Nephron (organoid): ENCODE data around the gene FCF1.

ENCODE experiments used
- H3K27ac Mint-ChIP-seq, 3 experiments: 2 replicates each; pipeline ENCODE4 v1.8.0; 2020; ENCODE audit warnings: mixed read lengths in 3 of 3, mild to moderate bottlenecking in 2 of 3, moderate library complexity in 1 of 3
- H3K27me3 Mint-ChIP-seq: 2 replicates; pipeline ENCODE4 v1.8.0; 2021; ENCODE audit warnings: low read depth, mild to moderate bottlenecking, moderate library complexity, mixed read lengths
- H3K36me3 Mint-ChIP-seq: 2 replicates; pipeline ENCODE4 v1.8.0; 2020; ENCODE audit warnings: low read depth, mixed read lengths
- H3K4me1 Mint-ChIP-seq: 2 replicates; pipeline ENCODE4 v1.8.0; 2020; ENCODE audit warnings: mixed read lengths
- H3K4me3 Mint-ChIP-seq, 3 experiments: 2 replicates each; pipeline ENCODE4 v1.8.0; 2020; ENCODE audit warnings: mild to moderate bottlenecking in 3 of 3, mixed read lengths in 3 of 3, moderate library complexity in 2 of 3
- H3K9me3 Mint-ChIP-seq: 2 replicates; pipeline ENCODE4 v1.8.0; 2020; ENCODE audit warnings: mixed read lengths
- TF ChIP-seq, protein P1 (sequence below), 3 experiments: fragments of 200-600 bp; sonication (generic); IDR thresholded peaks; one replicate each; pipeline ENCODE4 v1.5.0; 2021; ENCODE audit warnings: antibody characterized with exemption in 3 of 3; ENCODE audit not compliant: unreplicated experiment in 3 of 3

The FCF1 gene

DNA sequence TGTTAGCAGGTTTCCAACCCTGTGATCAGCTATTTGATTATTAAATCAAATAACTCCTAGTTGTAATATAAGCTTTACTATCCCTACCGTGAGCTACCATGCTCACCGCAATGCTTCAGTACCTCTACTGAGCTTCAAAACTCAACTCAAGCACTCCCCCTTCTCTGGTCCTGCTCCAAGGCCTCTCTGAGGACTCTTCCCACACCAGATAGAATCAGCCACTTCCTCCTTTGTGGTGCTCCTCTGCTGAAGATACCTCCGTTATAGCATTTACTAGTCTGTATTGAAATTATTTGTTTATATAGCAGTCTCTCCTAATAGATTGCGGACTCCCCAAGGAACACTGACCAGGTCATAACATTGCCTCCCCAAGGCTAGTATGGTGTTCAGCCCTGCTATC lies 17.5 kb upstream of the FCF1 start:
- Mint-ChIP-seq H3K4me3 (no peak overlapping the region), H3K9me3 (no peaks in the 10 kb centered on the region), H3K27me3 (no peaks in the 10 kb centered on the region), H3K27ac (no peak overlapping the region), H3K4me1 (no peaks in the 10 kb centered on the region), H3K36me3 (peaks cover 28% of the 10 kb centered on the region)
- TF ChIP-seq, protein P1, sequence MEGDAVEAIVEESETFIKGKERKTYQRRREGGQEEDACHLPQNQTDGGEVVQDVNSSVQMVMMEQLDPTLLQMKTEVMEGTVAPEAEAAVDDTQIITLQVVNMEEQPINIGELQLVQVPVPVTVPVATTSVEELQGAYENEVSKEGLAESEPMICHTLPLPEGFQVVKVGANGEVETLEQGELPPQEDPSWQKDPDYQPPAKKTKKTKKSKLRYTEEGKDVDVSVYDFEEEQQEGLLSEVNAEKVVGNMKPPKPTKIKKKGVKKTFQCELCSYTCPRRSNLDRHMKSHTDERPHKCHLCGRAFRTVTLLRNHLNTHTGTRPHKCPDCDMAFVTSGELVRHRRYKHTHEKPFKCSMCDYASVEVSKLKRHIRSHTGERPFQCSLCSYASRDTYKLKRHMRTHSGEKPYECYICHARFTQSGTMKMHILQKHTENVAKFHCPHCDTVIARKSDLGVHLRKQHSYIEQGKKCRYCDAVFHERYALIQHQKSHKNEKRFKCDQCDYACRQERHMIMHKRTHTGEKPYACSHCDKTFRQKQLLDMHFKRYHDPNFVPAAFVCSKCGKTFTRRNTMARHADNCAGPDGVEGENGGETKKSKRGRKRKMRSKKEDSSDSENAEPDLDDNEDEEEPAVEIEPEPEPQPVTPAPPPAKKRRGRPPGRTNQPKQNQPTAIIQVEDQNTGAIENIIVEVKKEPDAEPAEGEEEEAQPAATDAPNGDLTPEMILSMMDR (IDR thresholded peaks at IDR 0.05; ENCODE audit: unreplicated experiment in 3 of 3) = no peak

- no peak overlapping the region for H3K4me3 Mint-ChIP-seq
- TF ChIP-seq, protein P1 (IDR thresholded peaks at IDR 0.05; ENCODE audit: unreplicated experiment in 3 of 3) = no peak
- no peaks in the 10 kb centered on the region for H3K27me3 Mint-ChIP-seq
- no peaks in the 10 kb centered on the region for H3K4me1 Mint-ChIP-seq
- peaks cover 31% of the 10 kb centered on the region for H3K36me3 Mint-ChIP-seq
- peaks cover 8% of the 10 kb centered on the region for H3K9me3 Mint-ChIP-seq
- no peak overlapping the region for H3K27ac Mint-ChIP-seq
Observed at GRCh38 chr14:74697011-74697410, 15.9 kb upstream of the FCF1 start.

- H3K9me3 Mint-ChIP-seq = peaks cover 8% of the 10 kb centered on the region
- H3K27me3 Mint-ChIP-seq = no peaks in the 10 kb centered on the region
- H3K4me1 Mint-ChIP-seq = no peaks in the 10 kb centered on the region
- H3K36me3 Mint-ChIP-seq = peaks cover 32% of the 10 kb centered on the region
- no peak overlapping the region for H3K27ac Mint-ChIP-seq
- H3K4me3 Mint-ChIP-seq = no peak overlapping the region
- TF ChIP-seq, protein P1 (IDR thresholded peaks at IDR 0.05; ENCODE audit: unreplicated experiment in 3 of 3) = no peak
Observed at GRCh38 chr14:74697543-74697942, 15.4 kb upstream of the FCF1 start.

GRCh38 chr14:74697976-74698375 lies 15.0 kb upstream of the FCF1 start:
- Mint-ChIP-seq H3K27ac (no peak overlapping the region), H3K27me3 (no peaks in the 10 kb centered on the region), H3K36me3 (peaks cover 36% of the 10 kb centered on the region), H3K9me3 (peaks cover 12% of the 10 kb centered on the region), H3K4me3 (no peak overlapping the region), H3K4me1 (no peaks in the 10 kb centered on the region)
- TF ChIP-seq, protein P1 (IDR thresholded peaks at IDR 0.05; ENCODE audit: unreplicated experiment in 3 of 3) = no peak

GRCh38 chr14:74698465-74698864 lies 14.5 kb upstream of the FCF1 start:
- peaks cover 15% of the 10 kb centered on the region for H3K9me3 Mint-ChIP-seq
- TF ChIP-seq, protein P1 (IDR thresholded peaks at IDR 0.05; ENCODE audit: unreplicated experiment in 3 of 3) = no peak
- no peak overlapping the region for H3K27ac Mint-ChIP-seq
- peaks cover 38% of the 10 kb centered on the region for H3K36me3 Mint-ChIP-seq
- no peak overlapping the region for H3K4me3 Mint-ChIP-seq
- no peaks in the 10 kb centered on the region for H3K4me1 Mint-ChIP-seq
- H3K27me3 Mint-ChIP-seq = no peaks in the 10 kb centered on the region

DNA sequence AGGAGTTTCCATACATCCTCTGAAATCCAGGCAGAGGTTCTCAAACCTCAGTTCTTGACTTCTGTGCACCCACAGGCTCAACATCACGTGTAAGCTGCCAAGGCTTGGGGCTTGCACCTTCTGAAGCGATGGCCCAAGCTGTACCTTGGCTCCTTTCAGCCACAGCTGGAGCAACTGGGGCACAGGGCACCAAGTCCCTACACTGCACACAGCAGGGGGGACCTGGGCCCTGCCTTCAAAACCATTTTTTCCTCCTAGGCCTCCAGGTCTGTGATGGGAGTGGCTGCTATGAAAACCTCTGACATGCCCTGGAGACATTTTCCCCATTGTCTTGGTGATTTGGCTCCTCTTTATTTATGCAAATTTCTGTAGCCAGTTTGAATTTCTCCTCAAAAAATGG lies 10.7 kb upstream of the FCF1 start:
- H3K9me3 Mint-ChIP-seq = peaks cover 20% of the 10 kb centered on the region
- peaks cover 46% of the 10 kb centered on the region for H3K36me3 Mint-ChIP-seq
- no peak overlapping the region for H3K4me3 Mint-ChIP-seq
- no peaks in the 10 kb centered on the region for H3K27me3 Mint-ChIP-seq
- peaks cover 7% of the 10 kb centered on the region for H3K4me1 Mint-ChIP-seq
- TF ChIP-seq, protein P1 (IDR thresholded peaks at IDR 0.05; ENCODE audit: unreplicated experiment in 3 of 3) = no peak
- H3K27ac Mint-ChIP-seq = no peak overlapping the region
